ENCODE measurements around the gene PKIB.

GRCh38 chr6:122712093-122712447, 101.9 kb downstream of the PKIB start:
- TF ChIP-seq CTCF (IDR thresholded peaks at IDR 0.05) = no peak
- TF ChIP-seq POLR2AphosphoS5 (IDR thresholded peaks at IDR 0.05) = no peak

All from esophagus muscularis mucosa (tissue), 3 donors.